Neuronal stem cell (in vitro differentiated cells): ENCODE data around the gene GRAP.

Experiments
- DNase-seq: peaks from one replicate; pipeline ENCODE4 v3.0.0-alpha.2; 2013; ENCODE audit warnings: low spot score
- H2AFZ ChIP-seq: one replicate; pipeline ENCODE4 v1.6.1; 2013; ENCODE audit warnings: mild to moderate bottlenecking, low read length, inconsistent platforms
- H2AK5ac ChIP-seq: 2 replicates; pipeline ENCODE4 v1.6.1; 2013; ENCODE audit warnings: low read depth, mild to moderate bottlenecking, inconsistent platforms, low read length, moderate library complexity, mixed read lengths
- H2BK120ac ChIP-seq: 2 replicates; pipeline ENCODE4 v1.6.1; 2013; ENCODE audit warnings: low read depth, mild to moderate bottlenecking, inconsistent platforms, low read length, moderate library complexity, mixed read lengths
- H2BK12ac ChIP-seq: one replicate; pipeline ENCODE4 v1.6.1; 2013; ENCODE audit warnings: low read length, inconsistent platforms
- H2BK15ac ChIP-seq: 2 replicates; pipeline ENCODE4 v1.6.1; 2013; ENCODE audit warnings: mild to moderate bottlenecking, low read length, inconsistent platforms, mixed read lengths
- H2BK5ac ChIP-seq: one replicate; pipeline ENCODE4 v1.6.1; 2013; ENCODE audit warnings: inconsistent platforms, mild to moderate bottlenecking, low read length, moderate library complexity
- H3K14ac ChIP-seq: one replicate; pipeline ENCODE4 v1.6.1; 2013; ENCODE audit warnings: low read length, inconsistent platforms
- H3K18ac ChIP-seq: 2 replicates; pipeline ENCODE4 v1.6.1; 2013; ENCODE audit warnings: low read length, inconsistent platforms
- H3K23ac ChIP-seq: 2 replicates; pipeline ENCODE4 v1.6.1; 2013; ENCODE audit warnings: low read depth, mild to moderate bottlenecking, mixed read lengths, low read length, inconsistent platforms; ENCODE audit not compliant: poor library complexity
- H3K27ac ChIP-seq: replicated peaks from 3 replicates; pipeline ENCODE4 v1.5.1; 2013; ENCODE audit warnings: low read length, inconsistent platforms
- H3K27me3 ChIP-seq, 3 experiments: 2 replicates each; pipeline ENCODE4 v1.6.1; 2013; ENCODE audit warnings: low read length in 3 of 3, mild to moderate bottlenecking in 2 of 3, inconsistent platforms in 1 of 3, low read depth in 1 of 3, mixed read lengths in 1 of 3, moderate library complexity in 1 of 3; ENCODE audit not compliant: control insufficient read depth in 3 of 3, insufficient read depth in 3 of 3
- H3K36me3 ChIP-seq, 2 donors: replicated peaks in 1 of 2; 2 replicates each; pipeline ENCODE4 v1.6.1; 2013; ENCODE audit warnings: low read length in 2 of 2; ENCODE audit not compliant: control insufficient read depth in 2 of 2, insufficient read depth in 2 of 2
- H3K4ac ChIP-seq: 2 replicates; pipeline ENCODE4 v1.6.1; 2013; ENCODE audit warnings: inconsistent platforms, mild to moderate bottlenecking, low read length, moderate library complexity
- H3K4me1 ChIP-seq, 2 donors: 1 replicate in 1 of 2; 2 replicates in 1 of 2; pipeline ENCODE4 v1.6.1; 2013; ENCODE audit warnings: low read length in 2 of 2, low read depth in 1 of 2; ENCODE audit not compliant: control insufficient read depth in 2 of 2, insufficient read depth in 1 of 2
- H3K4me2 ChIP-seq: one replicate; pipeline ENCODE4 v1.6.1; 2013; ENCODE audit warnings: mild to moderate bottlenecking, low read length, inconsistent platforms; ENCODE audit not compliant: insufficient read depth, poor library complexity, severe bottlenecking
- H3K4me3 ChIP-seq, 2 donors: 2 replicates each; pipeline ENCODE4 v1.5.1; 2013; ENCODE audit warnings: low read length in 2 of 2, mild to moderate bottlenecking in 2 of 2, inconsistent platforms in 1 of 2, moderate library complexity in 1 of 2
- H3K79me1 ChIP-seq: one replicate; pipeline ENCODE4 v1.6.1; 2013; ENCODE audit warnings: low read depth, mild to moderate bottlenecking, inconsistent platforms, low read length, moderate library complexity
- H3K9ac ChIP-seq: one replicate; pipeline ENCODE4 v1.6.1; 2013; ENCODE audit warnings: mild to moderate bottlenecking, low read depth, low read length, inconsistent platforms; ENCODE audit not compliant: poor library complexity
- H3K9me3 ChIP-seq, 2 donors: replicated peaks in 1 of 2; 2 replicates each; pipeline versions ENCODE3 to v1.6.1; 2013; ENCODE audit warnings: low read length in 2 of 2, mild to moderate bottlenecking in 2 of 2, inconsistent platforms in 1 of 2, low read depth in 1 of 2, mixed read lengths in 1 of 2, moderate library complexity in 1 of 2; ENCODE audit not compliant: control insufficient read depth in 2 of 2, insufficient read depth in 1 of 2
- H4K8ac ChIP-seq: one replicate; pipeline ENCODE4 v1.6.1; 2013; ENCODE audit warnings: low read depth, mild to moderate bottlenecking, inconsistent platforms, low read length, moderate library complexity
- H4K91ac ChIP-seq: one replicate; pipeline ENCODE4 v1.6.1; 2013; ENCODE audit warnings: low read length, low read depth, mild to moderate bottlenecking, inconsistent platforms; ENCODE audit not compliant: poor library complexity
- WGBS, 2 donors: extraction: QIAGEN DNeasy Blood & Tissue Kit; methylation state at CpG; one replicate each; pipeline ENCODE4 v1.1.7; 2013; ENCODE audit warnings: missing lambda C conversion rate in 2 of 2, mixed read lengths in 1 of 2; ENCODE audit not compliant: insufficient read length in 2 of 2, insufficient replicate concordance in 1 of 2; ENCODE audit errors: extremely low coverage in 2 of 2; 5-methylcytosine and 5-hydroxymethylcytosine counted together

GRAP gene

DNA sequence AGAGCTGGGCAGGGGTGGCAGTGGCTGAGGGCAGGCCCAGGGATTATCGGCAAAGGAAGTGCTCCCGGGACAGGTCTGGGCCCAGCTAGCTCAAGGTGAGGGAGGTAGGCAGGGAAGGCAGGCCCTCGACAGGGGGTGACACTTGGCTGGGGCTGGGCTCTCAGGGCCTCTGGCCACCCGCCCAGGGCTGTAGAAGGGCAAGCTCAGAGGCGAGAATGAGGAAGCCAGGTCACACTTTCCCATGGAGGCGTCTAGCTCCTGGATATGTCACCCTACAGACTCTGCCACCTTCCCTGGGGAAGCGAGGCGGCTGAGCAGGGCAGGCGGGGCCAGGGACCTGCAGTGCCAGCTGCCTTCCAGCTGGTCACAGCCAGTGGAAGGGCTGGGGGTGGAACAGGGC, 61.3 kb downstream of the GRAP start:
- Histone ChIP-seq H2BK5ac (peak overlapping the region; percentile 24), H3K36me3 (peaks cover 0 to 16% of the 10 kb centered on the region in 2 donors), H3K27ac (no peak overlapping the region), H3K4me1 (peaks cover 11 to 24% of the 10 kb centered on the region in 2 donors), H4K8ac (no peak overlapping the region), H4K91ac (no peak overlapping the region), H2BK15ac (no peak overlapping the region), H3K27me3 (peaks cover 0 to 3% (median 0%) of the 10 kb centered on the region in 3 experiments), H3K9ac (no peak overlapping the region), H3K4ac (no peak overlapping the region), H2BK120ac (no peak overlapping the region), H3K79me1 (peaks cover 12% of the 10 kb centered on the region), H2AK5ac (no peak overlapping the region), H3K9me3 (no peaks in the 10 kb centered on the region), H2AFZ (no peak overlapping the region), H3K4me3 (no peak overlapping the region), H3K4me2 (no peak overlapping the region), H2BK12ac (no peak overlapping the region), H3K23ac (no peak overlapping the region), H3K18ac (peak overlapping the region; percentile 64), H3K14ac (no peak overlapping the region)
- no CpG with 5 or more reads among the region's 9 CpGs for whole genome bisulfite sequencing, 2 donors
- DNase-seq = no peak

DNA sequence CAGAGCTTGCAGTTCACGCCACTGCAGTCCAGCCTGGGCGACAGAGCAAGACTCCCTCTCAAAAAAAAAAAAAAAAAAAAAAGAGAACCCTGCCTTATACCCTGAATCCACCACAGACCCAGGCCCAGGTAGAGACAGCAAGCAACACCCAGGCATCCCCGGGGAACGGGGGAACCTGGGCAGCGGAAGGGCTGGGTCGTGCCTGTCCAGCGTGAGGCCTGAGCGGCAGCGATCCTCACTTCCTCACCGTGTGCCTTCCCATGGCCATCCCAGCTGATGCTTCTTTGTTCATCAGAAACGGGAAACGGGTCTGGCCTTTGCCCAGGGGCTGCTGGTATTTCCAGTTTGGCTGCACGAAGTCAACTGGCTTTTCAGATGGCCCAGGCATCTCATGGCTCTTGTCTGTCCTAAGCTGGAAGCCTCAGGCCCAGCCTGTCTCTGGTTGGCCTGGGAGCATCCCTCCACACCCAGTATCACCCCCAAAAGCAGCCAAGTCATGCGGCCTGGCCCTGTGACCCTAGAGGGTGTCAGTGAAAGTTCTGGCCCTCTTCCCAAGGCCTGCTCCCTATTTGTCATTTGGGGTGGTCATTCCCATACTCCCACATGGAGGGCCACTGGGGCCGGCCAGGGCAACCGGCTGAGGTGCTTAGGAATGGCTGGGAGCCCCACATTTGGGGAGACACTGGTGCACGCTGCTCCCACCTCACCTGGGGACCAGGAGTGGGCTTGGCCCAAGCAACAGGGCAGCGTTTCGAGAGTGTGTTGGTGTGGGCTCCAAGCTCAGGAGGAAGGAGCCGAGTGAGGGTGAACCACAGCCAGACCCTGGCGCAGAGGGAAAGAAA, 62.3 kb downstream of the GRAP start:
- H2BK5ac ChIP-seq = no peak overlapping the region
- peak overlapping the region; percentile 61 for H3K18ac ChIP-seq
- no peak overlapping the region for H2AK5ac ChIP-seq
- no peak overlapping the region for H4K8ac ChIP-seq
- H3K4me2 ChIP-seq = no peak overlapping the region
- H4K91ac ChIP-seq = no peak overlapping the region
- no peak overlapping the region for H3K4ac ChIP-seq
- H3K79me1 ChIP-seq = peaks cover 9% of the 10 kb centered on the region
- WGBS, 2 donors = no CpG with 5 or more reads among the region's 21 CpGs
- H2AFZ ChIP-seq = no peak overlapping the region
- H3K4me1 ChIP-seq = peaks cover 11 to 26% of the 10 kb centered on the region in 2 donors
- peaks cover 0 to 16% of the 10 kb centered on the region in 2 donors for H3K36me3 ChIP-seq
- H2BK120ac ChIP-seq = no peak overlapping the region
- no peak overlapping the region for H3K4me3 ChIP-seq
- no peaks in the 10 kb centered on the region for H3K9me3 ChIP-seq
- no peak for DNase-seq
- no peak overlapping the region for H2BK15ac ChIP-seq
- no peak overlapping the region for H3K14ac ChIP-seq
- peaks cover 0 to 3% (median 0%) of the 10 kb centered on the region in 3 experiments for H3K27me3 ChIP-seq
- H3K27ac ChIP-seq = no peak overlapping the region
- no peak overlapping the region for H2BK12ac ChIP-seq
- H3K9ac ChIP-seq = no peak overlapping the region
- H3K23ac ChIP-seq = peak overlapping the region; percentile 2

DNA sequence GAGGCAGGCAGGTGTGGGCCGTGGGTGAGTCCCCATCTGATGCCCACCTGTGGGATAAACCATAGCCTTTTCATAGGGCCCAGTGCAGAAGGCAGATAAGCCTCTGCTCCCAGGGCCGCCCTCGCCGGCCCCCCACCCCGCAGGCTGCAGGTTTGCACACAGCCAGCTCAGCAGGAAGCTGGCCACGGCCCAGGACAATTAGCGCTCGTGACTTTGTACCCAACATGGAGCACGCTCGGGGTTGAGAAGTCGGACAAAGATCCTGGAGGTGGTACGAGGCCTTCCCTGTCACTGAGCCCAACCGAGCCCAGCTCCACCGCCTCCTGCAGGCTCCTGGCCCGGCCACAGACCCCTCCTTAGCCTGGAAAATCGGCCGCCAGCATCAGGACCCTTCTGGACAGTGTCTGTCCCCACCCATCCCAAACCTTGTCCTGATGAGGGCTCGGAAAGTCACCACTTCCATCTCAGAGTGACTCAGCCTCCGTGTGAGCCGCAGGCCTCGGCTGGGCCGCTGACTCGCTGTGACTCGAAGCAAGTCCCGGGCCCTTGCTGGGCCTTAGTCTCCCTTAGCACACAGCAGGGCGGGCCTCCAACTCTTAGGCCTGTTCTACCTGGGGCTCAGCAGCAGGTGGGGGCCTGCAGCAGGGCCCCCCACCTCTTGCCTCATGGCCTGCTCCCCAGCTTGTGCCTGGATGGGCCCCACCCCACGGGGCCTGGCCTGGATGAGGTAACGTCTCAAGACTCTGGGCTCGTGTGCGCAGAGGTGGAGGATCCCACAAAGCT, 64.9 kb downstream of the GRAP start:
- peaks cover 2% of the 10 kb centered on the region for H3K79me1 ChIP-seq

DNA sequence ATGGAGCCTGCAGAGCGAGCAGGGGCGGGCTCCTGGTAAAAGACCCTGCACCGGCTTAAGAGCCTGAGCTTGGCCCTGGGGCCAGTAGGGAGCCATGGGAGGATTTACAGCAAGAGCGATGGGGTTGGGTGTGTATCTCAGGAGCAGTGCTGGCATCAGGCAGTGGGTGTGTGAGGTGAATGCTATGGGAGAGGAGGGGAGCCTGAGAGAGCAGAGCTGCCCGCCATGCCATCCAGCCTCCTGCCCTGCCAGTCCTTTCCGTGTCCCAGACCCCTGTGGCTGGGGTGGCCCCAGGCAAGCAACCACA, 65.5 kb downstream of the GRAP start:
- H3K27ac ChIP-seq = peak overlapping the region; percentile 74

More for the DNA sequence above, 64.9 kb downstream of the GRAP start:
- Histone ChIP-seq H3K36me3 (peaks cover 0 to 28% of the 10 kb centered on the region in 2 donors), H3K9ac (peak overlapping the region; percentile 77), H2AFZ (peak overlapping the region; percentile 83), H2AK5ac (peak overlapping the region; percentile 100), H3K4me2 (peak overlapping the region; percentile 2), H3K23ac (peak overlapping the region; percentile 83), H3K4me3 (no peak overlapping the region), H3K14ac (peak overlapping the region; percentile 63), H2BK5ac (peak overlapping the region; percentile 93), H3K4me1 (peaks cover 11 to 26% of the 10 kb centered on the region in 2 donors), H2BK12ac (peak overlapping the region; percentile 82), H2BK15ac (peak overlapping the region; percentile 3), H2BK120ac (no peak overlapping the region), H3K9me3 (no peaks in the 10 kb centered on the region), H3K27ac (peak overlapping the region; percentile 74), H4K8ac (no peak overlapping the region), H4K91ac (peak overlapping the region; percentile 89), H3K27me3 (no peaks in the 10 kb centered on the region), H3K18ac (peak overlapping the region; percentile 93), H3K4ac (peak overlapping the region; percentile 71)
- no CpG with 5 or more reads among the region's 30 CpGs for WGBS, 2 donors
- DNase-seq = no peak

More for the DNA sequence above, 65.5 kb downstream of the GRAP start:
- Histone ChIP-seq H3K27me3 (no peaks in the 10 kb centered on the region), H4K91ac (no peak overlapping the region), H2BK5ac (peak overlapping the region; percentile 93), H2BK15ac (peak overlapping the region; percentile 3), H3K9ac (peak overlapping the region; percentile 77), H3K36me3 (peaks cover 0 to 30% of the 10 kb centered on the region in 2 donors), H3K4me3 (no peak overlapping the region), H2AFZ (peak overlapping the region; percentile 83), H2BK12ac (peak overlapping the region; percentile 82), H2BK120ac (peak overlapping the region; percentile 2), H2AK5ac (peak overlapping the region; percentile 100), H3K18ac (peak overlapping the region; percentile 93), H3K4me1 (peaks cover 11 to 26% of the 10 kb centered on the region in 2 donors), H4K8ac (no peak overlapping the region), H3K9me3 (no peaks in the 10 kb centered on the region), H3K14ac (peak overlapping the region; percentile 63), H3K4me2 (peak overlapping the region; percentile 2), H3K23ac (peak overlapping the region; percentile 83), H3K4ac (peak overlapping the region; percentile 71), H3K79me1 (peaks cover 2% of the 10 kb centered on the region)
- no CpG with 5 or more reads among the region's 6 CpGs for WGBS, 2 donors
- DNase-seq = no peak
